Right renal pelvis (tissue), 4 donors: Measurements from ENCODE around the gene ZFPL1. TPM values are rescaled to one million over a fixed set of nuclear protein-coding genes. Genes with fewer than 3 reads are reported as not detected.
A peak's percentile ranks its signal among the peaks of the same experiment; 100 is the strongest.

Experiments
- DNase-seq, 4 donors: peaks; one replicate each; pipeline ENCODE4 v3.0.0-alpha.2; 2013; ENCODE audit warnings: low read depth in 4 of 4, low spot score in 3 of 4, missing footprints in 1 of 4
- polyA plus RNA-seq, 4 donors: library from polyadenylated mRNA; unstranded; fragments of 120-200 nt; gene quantifications; one replicate each; pipeline ENCODE4 v1.2.1, GENCODE V29; 2013; ENCODE audit not compliant: insufficient read length in 4 of 4

The ZFPL1 gene
- polyA plus RNA-seq, 4 donors: 31.8 to 38.9 (median 32.7) TPM

DNA sequence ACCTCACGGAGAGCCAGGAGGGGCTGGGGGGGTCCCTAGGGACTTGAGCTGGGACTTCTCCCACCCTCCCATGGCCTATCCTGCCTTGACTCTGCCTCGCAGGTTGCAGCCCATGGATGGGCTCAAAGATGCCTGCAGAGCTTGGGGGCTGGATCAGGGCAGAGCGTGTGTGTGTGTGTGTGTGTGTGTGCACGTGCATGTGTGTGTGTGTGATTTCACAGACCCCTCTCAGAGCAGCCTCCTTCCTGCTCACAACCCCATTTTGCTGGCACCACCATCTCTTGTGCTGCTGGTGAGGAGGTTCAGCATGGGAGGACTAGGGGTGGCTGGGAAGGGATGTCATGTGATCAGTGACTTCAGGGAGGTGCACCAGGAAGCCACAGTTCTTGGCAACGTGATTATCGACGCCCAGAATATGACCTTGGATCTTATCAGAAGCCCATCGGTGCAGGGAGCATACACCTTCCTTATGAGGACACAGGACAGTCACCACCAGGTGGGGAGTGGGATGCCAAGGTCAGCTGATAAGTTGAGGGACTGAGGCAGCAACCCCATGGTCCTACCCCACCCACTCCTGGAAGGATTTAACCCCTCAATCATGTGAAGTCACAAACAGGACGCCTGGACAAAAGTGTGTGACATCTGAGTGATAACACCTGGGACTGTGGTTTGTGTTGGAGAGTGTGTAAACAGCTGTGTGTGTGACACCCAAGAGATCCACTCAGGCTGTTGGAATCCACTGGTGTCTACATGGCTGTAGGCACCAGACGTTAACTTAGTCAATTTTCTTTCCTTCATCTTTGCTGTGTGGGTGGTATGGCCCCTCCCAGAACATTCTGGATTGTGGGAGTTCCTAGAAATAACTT, 23.8 kb upstream of the ZFPL1 start:
- no peak for DNase-seq

- DNase-seq: no peak
Measured at GRCh38 chr11:65060913-65061408, 23.1 kb upstream of the ZFPL1 start.

GRCh38 chr11:65063532-65063931, 20.5 kb upstream of the ZFPL1 start:
- DNase-seq: no peak

- no peak for DNase-seq
Measured at GRCh38 chr11:65064847-65065240, 19.2 kb upstream of the ZFPL1 start.

GRCh38 chr11:65065851-65066250, 18.2 kb upstream of the ZFPL1 start:
- DNase-seq: no peak

DNA sequence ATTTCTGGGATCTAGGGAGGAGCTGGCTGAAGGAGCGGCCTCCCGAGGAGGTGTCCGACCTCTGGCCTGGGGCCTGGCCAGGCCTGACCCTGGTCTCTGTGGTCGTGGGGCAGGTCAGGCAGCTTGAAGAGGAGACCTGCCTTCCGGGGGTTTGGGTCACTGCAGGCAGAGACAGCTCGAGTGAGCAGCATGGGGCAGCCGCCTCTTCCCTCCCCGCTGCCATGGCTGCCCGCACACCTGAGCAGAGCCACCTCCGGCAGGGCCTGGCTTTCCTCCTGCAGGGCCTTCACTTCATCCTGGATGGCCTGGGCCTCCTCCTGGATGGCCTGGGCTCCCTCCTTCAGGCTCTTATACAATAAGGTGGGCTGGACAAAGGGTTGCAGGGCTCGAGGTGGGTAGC, 17.7 kb upstream of the ZFPL1 start:
- no peak for DNase-seq

DNA sequence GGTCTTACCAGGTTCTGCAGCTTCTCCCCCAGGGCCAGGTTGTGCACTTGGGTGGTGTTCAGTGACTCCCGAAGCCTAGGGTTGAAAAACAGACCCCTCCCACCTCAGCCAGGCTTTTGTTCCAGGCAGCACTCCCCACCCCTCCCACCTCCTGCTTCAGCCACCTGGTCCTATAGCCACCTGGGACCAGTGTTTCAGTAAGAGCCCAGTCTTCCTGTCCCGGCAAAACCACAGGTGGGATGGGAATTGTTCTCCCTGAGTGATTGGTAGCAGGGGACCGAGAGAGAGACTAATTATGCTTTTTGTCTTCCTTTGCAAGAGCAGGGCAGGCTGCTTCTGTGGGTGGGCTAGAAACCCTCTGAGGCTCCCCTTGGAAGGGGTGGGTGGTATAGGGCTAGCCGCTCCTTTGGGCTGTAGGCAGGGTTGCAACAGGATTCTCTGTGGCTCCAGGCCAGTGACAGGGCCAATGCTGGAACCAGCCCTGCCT, 17.2 kb upstream of the ZFPL1 start:
- no peak for DNase-seq

GRCh38 chr11:65067446-65067845, 16.6 kb upstream of the ZFPL1 start:
- no peak for DNase-seq

DNA sequence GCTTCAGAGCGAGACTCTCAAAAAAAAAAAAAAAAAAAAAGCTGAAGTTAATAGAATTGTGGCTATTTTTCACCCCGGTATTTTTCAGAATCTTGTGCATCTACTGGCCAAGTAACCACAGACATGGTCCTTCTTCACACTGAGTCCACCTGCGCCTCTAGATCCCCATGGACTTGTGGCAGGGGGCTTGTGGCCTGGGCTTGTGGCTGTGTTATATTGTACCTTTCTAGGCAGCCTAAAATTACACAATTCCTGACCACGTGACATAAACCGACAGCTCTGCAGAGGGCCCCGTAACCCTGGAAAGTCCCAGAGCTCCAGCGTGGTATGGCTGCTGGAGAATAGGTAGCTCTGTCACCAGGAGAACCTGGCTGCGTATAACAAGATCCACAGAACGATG, 14.8 kb upstream of the ZFPL1 start:
- DNase-seq: no peak

DNA sequence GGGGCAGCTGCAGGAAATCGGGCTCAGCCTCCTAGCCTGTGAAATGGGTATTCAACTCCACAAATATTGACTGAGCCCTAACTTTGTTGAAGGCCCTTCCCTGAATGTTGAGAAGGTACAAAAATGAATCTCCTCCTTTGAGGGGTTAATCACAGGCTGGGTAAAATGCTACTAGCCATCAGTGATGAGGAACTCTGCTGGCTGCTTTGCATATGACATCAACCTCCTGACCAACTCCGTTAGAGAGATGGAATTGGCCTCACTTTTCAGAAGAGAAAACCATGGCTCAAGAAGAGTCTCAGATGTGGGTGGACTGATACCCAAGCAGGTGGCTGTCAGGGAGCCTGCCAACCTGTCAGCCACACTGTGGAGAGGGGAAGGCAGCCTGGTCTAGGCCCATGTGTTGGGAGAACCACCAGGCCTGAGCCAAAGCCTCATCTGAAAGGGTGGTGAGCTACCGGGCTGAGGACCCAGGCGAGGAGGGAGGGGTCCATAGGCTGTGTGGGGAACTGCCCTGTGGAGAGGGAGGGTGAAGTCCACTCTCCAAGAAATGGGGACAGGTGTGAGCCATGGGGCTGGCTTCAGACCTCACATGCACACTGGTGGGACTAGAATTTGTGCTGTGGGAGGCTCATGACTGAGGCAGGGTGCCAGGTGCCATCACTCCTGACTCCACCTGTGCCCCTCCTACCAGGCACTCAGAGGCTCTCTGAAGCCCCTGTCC, 12.0 kb upstream of the ZFPL1 start:
- no peak for DNase-seq

GRCh38 chr11:65072631-65072966, 11.4 kb upstream of the ZFPL1 start:
- DNase-seq: no peak

DNA sequence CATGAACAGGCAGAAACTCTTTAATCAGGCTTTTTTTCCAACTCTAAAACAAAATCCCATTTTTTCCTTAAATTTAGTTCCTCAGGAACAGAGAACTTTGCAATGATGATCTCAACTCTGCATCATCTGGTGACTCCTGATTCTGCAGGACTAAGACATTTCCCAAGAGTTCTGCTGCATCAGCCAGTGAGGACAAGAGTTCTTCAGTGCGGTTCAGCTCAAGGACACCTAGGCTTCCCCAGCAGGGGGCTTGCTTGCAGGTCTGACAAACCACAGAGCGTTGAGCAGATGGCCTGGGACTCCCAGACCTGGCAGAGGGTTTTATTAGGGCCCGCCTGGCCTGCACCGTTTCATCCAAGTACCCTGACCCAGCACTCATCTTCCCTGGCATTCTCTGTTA, 6.6 kb upstream of the ZFPL1 start:
- no peak for DNase-seq

- DNase-seq: peak in 1 of 4 donors; percentile 12
Measured at GRCh38 chr11:65078151-65078550, 5.9 kb upstream of the ZFPL1 start.

GRCh38 chr11:65078786-65079342, 5.2 kb upstream of the ZFPL1 start:
- no peak for DNase-seq

DNA sequence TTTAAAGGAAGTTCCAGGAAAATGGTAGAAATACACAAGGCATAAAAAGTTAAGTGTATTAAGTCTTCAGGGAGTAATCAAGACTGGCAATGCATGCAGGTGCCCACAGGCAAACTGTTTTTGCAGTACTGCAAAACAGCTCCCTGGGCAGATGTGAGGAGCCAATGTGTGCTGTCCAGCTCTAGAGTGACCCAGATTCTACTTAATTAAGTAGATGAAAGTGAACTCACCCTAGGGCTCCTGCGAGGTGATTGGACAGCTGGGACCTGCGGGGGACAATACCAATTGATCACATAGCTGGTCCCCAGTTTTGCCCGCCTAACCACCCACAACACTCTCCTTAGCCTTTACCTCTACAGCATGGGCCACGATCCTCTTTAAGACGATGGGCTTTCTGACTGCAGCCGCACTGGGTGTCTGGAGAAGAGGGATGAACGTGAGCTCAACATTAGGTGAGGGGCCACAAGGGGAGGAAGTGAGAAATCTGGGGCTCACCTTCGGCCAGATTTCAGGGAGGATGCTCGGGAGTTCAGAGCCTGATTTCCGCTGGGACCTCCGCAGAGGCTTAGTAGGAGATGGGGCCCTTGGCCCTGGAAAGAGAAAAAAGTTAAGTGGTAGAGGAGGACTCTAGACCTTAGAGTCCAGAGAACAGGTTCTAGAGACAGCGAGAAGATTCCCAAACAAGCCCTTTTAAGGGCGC, 738 bp upstream of the ZFPL1 start:
- no peak for DNase-seq

- DNase-seq: peak in 1 of 4 donors; percentile 7
Measured at GRCh38 chr11:65084598-65085375, 765 bp downstream of the ZFPL1 start.

DNA sequence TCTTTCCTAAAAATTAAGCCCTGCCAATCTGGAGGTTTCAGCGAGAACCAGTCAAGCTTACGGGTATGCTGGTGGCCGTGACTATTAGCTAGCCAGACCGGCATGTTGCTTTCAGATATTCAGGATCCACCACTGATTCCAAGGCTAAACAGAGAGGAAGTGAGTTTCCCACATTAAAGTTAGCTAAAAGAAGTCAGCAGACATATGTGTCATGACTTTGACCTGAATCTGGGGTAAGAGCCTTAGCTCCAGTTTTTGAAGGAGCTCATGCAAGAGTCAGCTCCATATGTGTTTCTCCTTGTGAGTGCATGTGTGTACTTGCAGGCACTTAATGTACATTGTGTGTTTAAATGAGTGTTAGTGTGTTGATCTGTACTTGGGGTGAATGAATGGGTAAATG, 1.4 kb downstream of the ZFPL1 start:
- DNase-seq: no peak

- no peak for DNase-seq
Measured at GRCh38 chr11:65086809-65087208, 2.8 kb downstream of the ZFPL1 start.

GRCh38 chr11:65087216-65087615, 3.2 kb downstream of the ZFPL1 start:
- no peak for DNase-seq

- DNase-seq: no peak
Measured at GRCh38 chr11:65087827-65088226, 3.8 kb downstream of the ZFPL1 start.
